ENCODE data around the gene SPTSSA.

DNA sequence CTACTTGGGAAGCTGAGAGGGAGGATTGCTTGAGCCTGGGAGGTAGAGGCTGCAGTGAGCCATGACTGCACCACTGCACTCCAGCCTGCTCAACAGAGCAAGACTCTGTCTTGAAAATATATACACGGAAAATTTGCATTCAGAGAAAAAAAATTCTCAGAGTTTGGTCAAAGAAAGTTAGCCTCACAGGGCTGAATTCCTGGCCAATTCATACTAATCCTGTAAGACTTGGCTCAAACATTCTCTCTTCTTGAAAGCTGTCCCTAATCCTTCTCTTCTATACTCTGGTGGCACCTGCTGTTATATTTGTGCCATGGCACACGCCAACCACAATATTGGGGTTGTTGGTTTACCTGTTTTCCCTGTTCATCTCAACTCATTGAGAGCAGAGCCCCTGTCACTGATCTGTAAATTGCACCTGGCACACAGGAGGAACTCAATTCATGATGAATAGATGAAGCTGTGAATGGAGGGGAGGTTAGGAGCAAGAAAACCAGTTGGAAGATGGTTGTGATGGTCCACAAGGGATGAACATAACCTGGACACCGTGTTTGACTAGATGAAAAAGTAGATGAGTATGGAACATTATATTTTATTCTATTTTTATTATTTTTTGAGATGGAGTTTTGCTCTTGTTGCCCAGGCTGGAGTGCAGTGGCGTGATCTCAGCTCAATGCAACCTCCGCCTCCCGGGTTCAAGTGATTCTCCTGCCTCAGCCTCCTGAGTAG lies 36.8 kb upstream of the SPTSSA start:
- TF ChIP-seq, protein P1, sequence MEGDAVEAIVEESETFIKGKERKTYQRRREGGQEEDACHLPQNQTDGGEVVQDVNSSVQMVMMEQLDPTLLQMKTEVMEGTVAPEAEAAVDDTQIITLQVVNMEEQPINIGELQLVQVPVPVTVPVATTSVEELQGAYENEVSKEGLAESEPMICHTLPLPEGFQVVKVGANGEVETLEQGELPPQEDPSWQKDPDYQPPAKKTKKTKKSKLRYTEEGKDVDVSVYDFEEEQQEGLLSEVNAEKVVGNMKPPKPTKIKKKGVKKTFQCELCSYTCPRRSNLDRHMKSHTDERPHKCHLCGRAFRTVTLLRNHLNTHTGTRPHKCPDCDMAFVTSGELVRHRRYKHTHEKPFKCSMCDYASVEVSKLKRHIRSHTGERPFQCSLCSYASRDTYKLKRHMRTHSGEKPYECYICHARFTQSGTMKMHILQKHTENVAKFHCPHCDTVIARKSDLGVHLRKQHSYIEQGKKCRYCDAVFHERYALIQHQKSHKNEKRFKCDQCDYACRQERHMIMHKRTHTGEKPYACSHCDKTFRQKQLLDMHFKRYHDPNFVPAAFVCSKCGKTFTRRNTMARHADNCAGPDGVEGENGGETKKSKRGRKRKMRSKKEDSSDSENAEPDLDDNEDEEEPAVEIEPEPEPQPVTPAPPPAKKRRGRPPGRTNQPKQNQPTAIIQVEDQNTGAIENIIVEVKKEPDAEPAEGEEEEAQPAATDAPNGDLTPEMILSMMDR (IDR thresholded peaks at IDR 0.05; ENCODE audit: insufficient read depth, low read depth, low read length): peak; percentile 4
- TF ChIP-seq EZH2 (IDR thresholded peaks at IDR 0.05; ENCODE audit: insufficient read depth, low read length): no peak

All from astrocyte (in vitro differentiated cells and primary cell).